RWPE1 (cell line): ENCODE results near the gene ASPSCR1.

ENCODE experiments used
- CTCF ChIA-PET: fragments of 350-600 bp; sonication (Branson Sonifier 250); formaldehyde crosslinking; extraction: SDS; loops from one replicate; lab custom pipeline; 2021; lab: Yijun Ruan, JAX
- POLR2A ChIA-PET: fragments of 400-600 bp; formaldehyde crosslinking; extraction: SDS; loops from one replicate; lab custom pipeline; 2020; ENCODE audit warnings: antibody characterized with exemption; ENCODE audit not compliant: low non-redundant PET; lab: Yijun Ruan, JAX
- DNase-seq: peaks from one replicate; pipeline ENCODE4 v3.0.0; 2012; ENCODE audit warnings: low spot score
- H3K27ac ChIP-seq: fragments of 450-650 bp; 2 replicates; pipeline ENCODE4 v1.5.1; 2017
- TF ChIP-seq, protein P1 (sequence below): fragments of 450-650 bp; conservative IDR thresholded peaks from 2 replicates; pipeline ENCODE4 v1.5.1; 2017; ENCODE audit warnings: low read depth, mild to moderate bottlenecking

The ASPSCR1 gene, protein sequence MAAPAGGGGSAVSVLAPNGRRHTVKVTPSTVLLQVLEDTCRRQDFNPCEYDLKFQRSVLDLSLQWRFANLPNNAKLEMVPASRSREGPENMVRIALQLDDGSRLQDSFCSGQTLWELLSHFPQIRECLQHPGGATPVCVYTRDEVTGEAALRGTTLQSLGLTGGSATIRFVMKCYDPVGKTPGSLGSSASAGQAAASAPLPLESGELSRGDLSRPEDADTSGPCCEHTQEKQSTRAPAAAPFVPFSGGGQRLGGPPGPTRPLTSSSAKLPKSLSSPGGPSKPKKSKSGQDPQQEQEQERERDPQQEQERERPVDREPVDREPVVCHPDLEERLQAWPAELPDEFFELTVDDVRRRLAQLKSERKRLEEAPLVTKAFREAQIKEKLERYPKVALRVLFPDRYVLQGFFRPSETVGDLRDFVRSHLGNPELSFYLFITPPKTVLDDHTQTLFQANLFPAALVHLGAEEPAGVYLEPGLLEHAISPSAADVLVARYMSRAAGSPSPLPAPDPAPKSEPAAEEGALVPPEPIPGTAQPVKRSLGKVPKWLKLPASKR

DNA sequence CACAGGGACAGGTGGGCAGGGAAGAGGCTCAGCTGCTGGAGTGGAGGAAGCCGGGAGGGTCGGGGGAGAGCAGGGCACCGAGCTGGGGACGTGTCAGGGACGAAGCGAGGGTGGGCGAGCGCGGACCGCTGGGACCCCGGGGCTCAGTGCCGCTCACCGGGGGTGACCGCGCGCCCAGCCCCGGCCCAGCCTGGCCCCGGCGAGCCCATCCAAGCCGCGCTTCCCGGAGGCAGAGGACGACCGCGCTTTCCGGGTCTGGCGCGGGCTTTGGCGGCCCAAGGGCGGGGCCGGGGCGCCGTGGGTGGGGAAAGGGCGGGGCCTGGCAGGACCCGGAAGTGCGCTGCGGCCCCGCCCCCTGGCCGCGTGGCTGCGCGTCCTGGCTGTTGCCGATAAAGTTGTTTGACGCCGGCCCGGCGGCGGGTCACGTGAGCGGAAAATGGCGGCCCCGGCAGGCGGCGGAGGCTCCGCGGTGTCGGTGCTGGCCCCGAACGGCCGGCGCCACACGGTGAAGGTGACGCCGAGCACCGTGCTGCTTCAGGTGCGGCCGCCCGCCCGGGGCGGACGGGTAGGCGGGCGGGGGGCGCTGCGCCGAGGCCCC, at the start of gene ASPSCR1:
Gene ASPSCR1 (plus strand): TSS at position 419 of the 598 bp plus-strand sequence. CDS start 18 bp downstream, at position 437.
- TF ChIP-seq, protein P1, sequence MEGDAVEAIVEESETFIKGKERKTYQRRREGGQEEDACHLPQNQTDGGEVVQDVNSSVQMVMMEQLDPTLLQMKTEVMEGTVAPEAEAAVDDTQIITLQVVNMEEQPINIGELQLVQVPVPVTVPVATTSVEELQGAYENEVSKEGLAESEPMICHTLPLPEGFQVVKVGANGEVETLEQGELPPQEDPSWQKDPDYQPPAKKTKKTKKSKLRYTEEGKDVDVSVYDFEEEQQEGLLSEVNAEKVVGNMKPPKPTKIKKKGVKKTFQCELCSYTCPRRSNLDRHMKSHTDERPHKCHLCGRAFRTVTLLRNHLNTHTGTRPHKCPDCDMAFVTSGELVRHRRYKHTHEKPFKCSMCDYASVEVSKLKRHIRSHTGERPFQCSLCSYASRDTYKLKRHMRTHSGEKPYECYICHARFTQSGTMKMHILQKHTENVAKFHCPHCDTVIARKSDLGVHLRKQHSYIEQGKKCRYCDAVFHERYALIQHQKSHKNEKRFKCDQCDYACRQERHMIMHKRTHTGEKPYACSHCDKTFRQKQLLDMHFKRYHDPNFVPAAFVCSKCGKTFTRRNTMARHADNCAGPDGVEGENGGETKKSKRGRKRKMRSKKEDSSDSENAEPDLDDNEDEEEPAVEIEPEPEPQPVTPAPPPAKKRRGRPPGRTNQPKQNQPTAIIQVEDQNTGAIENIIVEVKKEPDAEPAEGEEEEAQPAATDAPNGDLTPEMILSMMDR = no peak
- DNase-seq = peak; percentile 83
- ChIA-PET CTCF (interaction anchor here (0.6 to 1.0 kb wide), 2 partner anchors 11 to 60 kb away, joined by 3 to 4 read pairs; partner anchors contain the start of gene DCXR), POLR2A (interaction anchor here (0.6 to 1.2 kb wide), 2 partner anchors 8 to 15 kb away, joined by 3 to 5 read pairs; no protein-coding TSS in a partner anchor)
- H3K27ac ChIP-seq = peak within 1 kb of the TSS; percentile 88

DNA sequence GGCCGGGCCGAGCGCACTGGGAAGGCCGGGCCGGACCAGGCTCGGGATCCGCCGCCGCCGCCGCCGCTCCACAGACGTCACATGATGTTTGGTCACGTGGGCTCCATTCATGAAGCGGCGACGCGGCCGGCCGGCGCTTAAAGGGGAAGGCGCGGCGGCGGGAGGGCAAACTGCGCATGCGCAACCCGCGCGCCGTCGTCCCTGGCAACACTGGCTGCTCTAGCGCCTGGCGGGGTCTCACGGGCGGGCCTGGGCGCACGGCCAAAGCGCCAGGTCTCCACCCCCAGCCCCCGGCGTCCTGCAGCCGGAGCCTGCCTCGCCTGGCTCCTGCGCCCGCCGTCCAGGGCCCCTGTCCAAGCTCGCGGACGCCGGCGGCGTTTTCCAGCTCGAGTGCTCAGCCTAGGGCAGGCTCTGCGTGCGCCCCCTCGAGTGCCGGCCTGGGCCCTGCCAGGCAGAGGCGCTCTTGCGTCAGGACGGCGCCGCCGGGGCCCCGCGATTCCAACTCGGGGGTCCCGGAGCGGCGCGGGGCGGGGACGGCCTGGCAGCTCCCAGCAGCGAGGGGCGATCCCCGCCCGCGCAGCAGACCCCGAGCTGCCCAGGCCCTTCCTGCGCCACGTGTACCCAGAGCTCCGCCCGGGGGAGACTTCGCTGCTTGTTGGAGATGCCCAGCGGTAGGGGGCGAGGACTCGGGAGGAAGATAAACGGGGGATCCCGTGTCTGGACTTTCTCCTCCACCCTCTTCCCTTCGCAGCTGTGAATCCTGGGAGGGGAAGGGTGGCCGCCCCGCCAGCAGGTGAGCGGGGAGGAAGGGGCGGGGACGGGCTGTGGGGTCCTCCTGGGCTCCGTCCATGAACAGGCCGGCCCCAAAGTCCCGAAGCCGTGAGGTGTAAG, 49.5 kb upstream of the ASPSCR1 start, which contains the start of gene MAFG:
Gene MAFG (minus strand): TSS at position 83 of the 891 bp plus-strand sequence. CDS start 4,550 bp downstream, outside the sequence.
- peak within 1 kb of the TSS; percentile 98 for H3K27ac ChIP-seq
- ChIA-PET POLR2A (no interaction called here), CTCF (interaction anchor here (0.6 to 0.9 kb wide), 4 partner anchors 15 to 32 kb away, joined by 3 to 5 read pairs (median 3); no protein-coding TSS in a partner anchor)
- TF ChIP-seq, protein P1 = peak; percentile 59
- DNase-seq = peak; percentile 92

DNA sequence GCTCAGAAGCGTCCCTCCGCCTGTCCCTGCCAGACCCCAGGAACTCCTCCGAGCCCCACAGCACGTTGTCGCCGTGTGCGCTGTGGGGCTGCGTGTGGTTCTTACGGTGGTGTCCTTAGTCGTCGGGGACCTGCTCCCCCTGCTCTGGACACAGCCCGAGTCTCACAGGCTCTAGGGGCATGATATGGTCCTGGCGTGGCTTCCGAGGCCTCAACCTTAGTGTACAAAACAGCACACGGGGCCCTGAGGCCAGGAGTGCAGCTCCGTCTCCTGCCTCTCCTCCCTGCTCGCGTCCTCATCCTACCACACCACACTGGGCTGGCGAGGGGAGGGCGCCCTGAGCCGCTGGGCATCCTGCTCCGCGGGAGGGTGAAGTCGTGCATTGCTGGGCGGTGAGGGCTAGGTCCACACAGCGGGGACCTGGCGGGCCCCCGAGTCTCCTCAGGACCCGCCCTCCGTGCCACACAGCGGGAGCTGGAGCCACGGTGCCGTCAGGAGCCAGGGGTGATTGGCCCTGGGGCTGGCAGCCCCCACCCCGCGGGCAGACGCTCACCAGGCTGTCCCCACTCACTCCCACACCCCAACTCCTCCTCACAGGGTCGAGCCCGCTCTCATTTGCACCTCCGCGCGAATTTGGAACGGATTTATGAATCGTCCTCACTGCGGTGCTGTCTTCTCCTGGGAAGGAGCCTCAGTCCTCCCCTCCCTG, 48.7 kb upstream of the ASPSCR1 start:
- DNase-seq = peak; percentile 25
- POLR2A ChIA-PET = no interaction called here
- TF ChIP-seq, protein P1 = no peak
- H3K27ac ChIP-seq = peak overlapping the region; percentile 98
- CTCF ChIA-PET = interaction anchor here (0.6 to 0.9 kb wide), 3 partner anchors 14 to 31 kb away, joined by 3 to 5 read pairs (median 3); no protein-coding TSS in a partner anchor

DNA sequence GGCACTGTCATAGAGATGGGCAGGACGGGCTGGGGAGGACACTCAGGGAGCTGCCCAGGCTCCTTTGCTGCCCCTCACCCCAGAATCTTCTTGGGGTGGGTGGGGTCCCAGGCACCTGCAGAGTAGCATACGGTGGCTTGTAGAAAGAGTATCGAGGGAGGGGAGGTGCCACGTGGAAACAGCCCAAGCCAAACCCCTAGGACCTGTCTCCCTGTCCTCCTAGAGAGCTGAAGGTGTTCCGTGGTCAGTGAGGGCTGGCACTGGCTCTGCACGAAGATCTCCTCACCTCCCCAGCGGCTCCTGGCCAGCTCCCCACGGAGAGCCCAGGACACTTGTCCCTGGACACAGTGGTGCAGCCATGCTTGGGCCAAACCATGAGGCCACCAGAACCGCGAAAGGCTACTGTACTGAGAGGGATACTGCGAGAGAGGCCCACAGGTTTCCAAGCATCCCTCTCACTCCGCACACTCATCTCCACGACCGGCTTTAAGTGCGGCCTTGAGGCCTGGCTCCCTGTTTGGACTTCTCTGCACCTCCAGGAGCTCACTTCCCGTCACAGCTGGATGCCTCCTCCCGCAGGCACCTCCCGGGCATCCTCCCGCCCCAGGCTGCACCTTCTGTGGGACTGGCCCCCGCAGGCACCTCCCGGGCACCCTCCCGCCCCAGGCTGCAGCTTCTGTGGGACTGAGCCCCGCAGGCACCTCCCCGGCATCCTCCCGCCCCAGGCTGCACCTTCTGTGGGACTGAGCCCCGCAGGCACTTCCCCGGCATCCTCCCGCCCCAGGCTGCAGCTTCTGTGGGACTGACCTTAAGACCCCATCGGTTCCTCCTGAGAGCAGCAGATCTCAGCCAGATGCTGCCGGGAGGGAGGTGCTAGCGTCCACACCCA, 47.9 kb upstream of the ASPSCR1 start:
- CTCF ChIA-PET = interaction anchor here (1.2 kb wide), 1 partner anchor 92 kb away, joined by 5 read pairs; no protein-coding TSS in a partner anchor
- DNase-seq = no peak
- POLR2A ChIA-PET = interaction anchor here (0.6 kb wide), 1 partner anchor 23 kb away, joined by 3 read pairs; no protein-coding TSS in a partner anchor
- peak overlapping the region; percentile 98 for H3K27ac ChIP-seq
- TF ChIP-seq, protein P1 = no peak
